HepG2 (cell line): Measurements from ENCODE around the gene CD300A. TPM values are rescaled to one million over a fixed set of nuclear protein-coding genes. Genes with fewer than 3 reads are reported as not detected.

Source experiments
- ARID2 ChIP-seq: sonication (generic); formaldehyde crosslinking; IDR thresholded peaks from 2 replicates; pipeline ENCODE4 v1.8.1; 2022; ENCODE audit warnings: mild to moderate bottlenecking, missing genetic modification reagents, borderline replicate concordance
- ATF7-NPFF ChIP-seq: sonication (generic); formaldehyde crosslinking; IDR thresholded peaks from 2 replicates; pipeline ENCODE4 v1.8.1; 2023; ENCODE audit warnings: mild to moderate bottlenecking, low read depth, missing genetic modification reagents, moderate library complexity
- EHMT2 ChIP-seq: fragments of 200-600 bp; sonication (generic); IDR thresholded peaks from 2 replicates; pipeline ENCODE4 v1.7.0; 2017; ENCODE audit warnings: antibody characterized with exemption, low read depth, low read length, borderline replicate concordance
- FIP1L1 ChIP-seq: fragments of 200-400 bp; formaldehyde crosslinking; IDR thresholded peaks from 2 replicates; pipeline ENCODE4 v1.6.1; 2018; ENCODE audit warnings: low read depth, mild to moderate bottlenecking, low read length, moderate library complexity, borderline replicate concordance; ENCODE audit not compliant: insufficient read depth
- FOXA3 ChIP-seq: IDR thresholded peaks from 2 replicates; pipeline ENCODE4 v1.6.1; 2016; ENCODE audit warnings: missing genetic modification reagents, missing compliant biosample characterization
- FOXP1 ChIP-seq, 2 experiments: fragments of 450-650 bp in 1 of 2; IDR thresholded peaks; 2 replicates each; pipeline ENCODE4 v1.6.1; 2017 to 2018; ENCODE audit warnings: antibody characterized with exemption in 1 of 2
- HNRNPH1 ChIP-seq: fragments of 200-400 bp; formaldehyde crosslinking; optimal IDR thresholded peaks from 2 replicates; pipeline ENCODE3; 2017; ENCODE audit warnings: mild to moderate bottlenecking, low read depth, low read length
- MNT ChIP-seq: fragments of 450-650 bp; IDR thresholded peaks from 2 replicates; pipeline ENCODE4 v1.6.1; 2016
- MXD4 ChIP-seq: IDR thresholded peaks from 2 replicates; pipeline ENCODE4 v1.6.1; 2016; ENCODE audit warnings: mild to moderate bottlenecking, missing biosample characterization, missing genetic modification reagents
- RFX3 ChIP-seq: IDR thresholded peaks from 2 replicates; pipeline ENCODE4 v1.6.1; 2016; ENCODE audit warnings: missing biosample characterization, missing genetic modification reagents
- STAG1 ChIP-seq: sonication (generic); formaldehyde crosslinking; IDR thresholded peaks from 2 replicates; pipeline ENCODE4 v1.4.0; 2020; ENCODE audit warnings: missing genetic modification reagents
- STAT6 ChIP-seq: sonication (generic); formaldehyde crosslinking; IDR thresholded peaks from 2 replicates; pipeline ENCODE4 v1.4.0; 2020; ENCODE audit warnings: missing genetic modification reagents, mild to moderate bottlenecking, borderline replicate concordance
- THYN1 ChIP-seq: sonication (generic); formaldehyde crosslinking; IDR thresholded peaks from 2 replicates; pipeline ENCODE4 v1.8.1; 2023; ENCODE audit warnings: low read depth, mild to moderate bottlenecking, moderate library complexity, missing genetic modification reagents, borderline replicate concordance
- ZNF224 ChIP-seq: sonication (generic); formaldehyde crosslinking; IDR thresholded peaks from 2 replicates; pipeline ENCODE4 v1.5.0; 2020; ENCODE audit warnings: mild to moderate bottlenecking, missing genetic modification reagents
- ZNF234 ChIP-seq: sonication (generic); formaldehyde crosslinking; conservative IDR thresholded peaks from 2 replicates; pipeline ENCODE4 v1.5.1; 2020; ENCODE audit warnings: mild to moderate bottlenecking, missing genetic modification reagents
- ZNF264 ChIP-seq: sonication (generic); formaldehyde crosslinking; IDR thresholded peaks from 2 replicates; pipeline ENCODE4 v1.4.0; 2020; ENCODE audit warnings: missing genetic modification reagents
- ZNF367 ChIP-seq: sonication (generic); formaldehyde crosslinking; IDR thresholded peaks from 2 replicates; pipeline ENCODE4 v1.4.0; 2020; ENCODE audit warnings: missing genetic modification reagents, borderline replicate concordance
- ZNF83 ChIP-seq: sonication (generic); formaldehyde crosslinking; IDR thresholded peaks from 2 replicates; pipeline ENCODE4 v1.4.0; 2020; ENCODE audit warnings: missing genetic modification reagents, mild to moderate bottlenecking, borderline replicate concordance
- ZNF850 ChIP-seq: sonication (generic); formaldehyde crosslinking; conservative IDR thresholded peaks from 2 replicates; pipeline ENCODE4 v1.9.0; 2021; ENCODE audit warnings: mild to moderate bottlenecking, missing genetic modification reagents
- polyA plus RNA-seq, 8 experiments: library from polyadenylated mRNA; depleted of rRNA in 3 of 8; stranded (reverse) in 7 of 8; unstranded in 1 of 8; fragments of >200 nt; fragmentation: Illumina TruSeq in 4 of 8; extraction: Trizol in 4 of 8; gene quantifications; 2 replicates each; pipeline versions ENCODE4 v1.2.1 to v1.2.3, GENCODE V29; 2011 to 2016; ENCODE audit warnings: low read depth in 4 of 8, missing spikeins in 1 of 8, mixed read lengths in 1 of 8; ENCODE audit not compliant: insufficient read depth in 1 of 8
- total RNA-seq, 5 experiments: library from RNA; depleted of rRNA; stranded (reverse); fragments of >200 nt; fragmentation: Illumina TruSeq; extraction: Trizol; gene quantifications; 2 replicates each; pipeline ENCODE4 v1.2.3, GENCODE V29; 2016; ENCODE audit warnings: low read depth in 1 of 5

The CD300A gene
- total and polyA plus RNA-seq, 2 of the 13 experiments (the other 11 are each of a cell fraction or from before 2014, with no cell fraction given): not detected

GRCh38 chr17:74442670-74443515 lies 23.5 kb upstream of the CD300A start (continued):
- TF ChIP-seq ZNF234 (CRISPR knock-in tag) (peak; percentile 58; the same call in 1 of the 2 replicates), MNT (peak; percentile 29), ZNF224 (CRISPR knock-in tag) (peak; percentile 98), ZNF367 (CRISPR knock-in tag) (no peak), STAT6 (CRISPR knock-in tag) (no peak; the same call in 1 of the 2 replicates), ARID2 (CRISPR knock-in tag) (peak; percentile 90), FOXP1 (IDR thresholded peaks at IDR 0.05) (no peak), FOXP1 (CRISPR knock-in tag; IDR thresholded peaks at IDR 0.05) (peak; percentile 85), FOXA3 (CRISPR knock-in tag) (peak; percentile 87), FIP1L1 (no peak; the same call in 1 of the 2 replicates), ATF7-NPFF (CRISPR knock-in tag) (peak; percentile 64; the same call in 1 of the 2 replicates), STAG1 (CRISPR knock-in tag) (peak; percentile 15; the same call in 1 of the 2 replicates), MXD4 (CRISPR knock-in tag) (peak; percentile 74; the same call in 1 of the 2 replicates), ZNF264 (CRISPR knock-in tag) (0 out of 2 replicates have a peak, but pooled peaks have one; percentile 10), HNRNPH1 (peak; percentile 35), ZNF83 (no peak), THYN1 (no peak; the same call in 1 of the 2 replicates), ZNF850 (no peak), EHMT2 (no peak; the same call in 1 of the 2 replicates), RFX3 (no peak)
